OCI-M1 (cell line): ENCODE data around the gene HLA-C.
"Not testable (repeated sequence)": the region's sequence is repeated elsewhere in the genome, so short reads cannot be mapped to it uniquely, and the experiment has no call there.

Source experiments
- DNase-seq: peaks from one replicate; lab custom pipeline; 2025; lab: John Stamatoyannopoulos, UW

Gene HLA-C

GRCh38 chr6:31270788-31271640, 878 bp downstream of the HLA-C start:
- peak; percentile 78 for DNase-seq

- no peak for DNase-seq
These were observed 3.1 kb downstream of the HLA-C start for GRCh38 chr6:31268836-31269235.

- DNase-seq = no peak
These were observed 3.5 kb downstream of the HLA-C start for GRCh38 chr6:31268369-31268765.

- peak; percentile 27 for DNase-seq
These were observed 4.1 kb downstream of the HLA-C start for GRCh38 chr6:31267651-31268368.

GRCh38 chr6:31266567-31267360, 5.1 kb downstream of the HLA-C start:
- DNase-seq = no peak

- DNase-seq = no peak
These were observed 6.0 kb downstream of the HLA-C start for GRCh38 chr6:31265926-31266325.

GRCh38 chr6:31263346-31263933, 8.5 kb downstream of the HLA-C start:
- peak; percentile 61 for DNase-seq

- DNase-seq = not testable (repeated sequence)
These were observed 11.9 kb downstream of the HLA-C start for GRCh38 chr6:31259995-31260394.

GRCh38 chr6:31252625-31253024, 19.3 kb downstream of the HLA-C start:
- DNase-seq = peak; percentile 24

GRCh38 chr6:31251261-31251660, 20.6 kb downstream of the HLA-C start:
- DNase-seq = no peak

GRCh38 chr6:31249184-31249583, 22.7 kb downstream of the HLA-C start:
- DNase-seq = no peak

- DNase-seq = no peak
These were observed 24.1 kb downstream of the HLA-C start for GRCh38 chr6:31247813-31248212.

- DNase-seq = no peak
These were observed 25.8 kb downstream of the HLA-C start for GRCh38 chr6:31246051-31246521.

GRCh38 chr6:31243508-31243907, 28.4 kb downstream of the HLA-C start:
- DNase-seq = no peak

GRCh38 chr6:31239854-31240253, 32.0 kb downstream of the HLA-C start:
- DNase-seq = no peak

GRCh38 chr6:31234101-31234500, 37.8 kb downstream of the HLA-C start:
- DNase-seq = not testable (repeated sequence)

- DNase-seq = no peak
These were observed 43.4 kb downstream of the HLA-C start for GRCh38 chr6:31228476-31228875.

GRCh38 chr6:31227143-31227542, 44.7 kb downstream of the HLA-C start:
- DNase-seq = no peak

- no peak for DNase-seq
These were observed 46.2 kb downstream of the HLA-C start for GRCh38 chr6:31225735-31226134.

- no peak for DNase-seq
These were observed 49.4 kb downstream of the HLA-C start for GRCh38 chr6:31222496-31222895.
